Ascending aorta (tissue), 2 donors: ENCODE results near the gene IL3RA. TPM values are rescaled to one million over a fixed set of nuclear protein-coding genes. Genes with fewer than 3 reads are reported as not detected.

ENCODE experiments used
- DNase-seq, 2 donors: peaks; one replicate each; pipeline ENCODE4 v3.0.0-alpha.2; 2019; ENCODE audit warnings: low spot score in 2 of 2
- H3K27ac ChIP-seq, 2 donors: fragments of 200-600 bp; sonication (generic); one replicate each; pipeline ENCODE4 v1.5.1; 2016 to 2017; ENCODE audit warnings: mild to moderate bottlenecking in 1 of 2
- H3K27me3 ChIP-seq: fragments of 200-600 bp; sonication (generic); one replicate; pipeline ENCODE4 v1.5.1; 2017
- H3K36me3 ChIP-seq, 2 donors: fragments of 200-600 bp; sonication (generic); one replicate each; pipeline ENCODE4 v1.5.1; 2016
- H3K4me1 ChIP-seq, 2 donors: fragments of 200-600 bp; sonication (generic); one replicate each; pipeline ENCODE4 v1.5.1; 2016 to 2017; ENCODE audit warnings: mild to moderate bottlenecking in 1 of 2
- H3K4me3 ChIP-seq, 2 donors: fragments of 200-600 bp; sonication (generic); one replicate each; pipeline ENCODE4 v1.5.1; 2016 to 2017; ENCODE audit warnings: mild to moderate bottlenecking in 1 of 2
- H3K9me3 ChIP-seq, 2 donors: fragments of 200-600 bp; sonication (generic); one replicate each; pipeline ENCODE4 v1.5.1; 2016
- CTCF ChIP-seq, 3 experiments: fragments of 200-600 bp in 2 of 3; fragments of 450-650 bp in 1 of 3; sonication (generic) in 2 of 3; IDR thresholded peaks; one replicate each; pipeline ENCODE4 v1.5.1; 2016 to 2019; ENCODE audit warnings: antibody characterized with exemption in 3 of 3, mild to moderate bottlenecking in 1 of 3, moderate library complexity in 1 of 3
- intact Hi-C: fragments of 100-400 bp; cut with DNase I; formaldehyde crosslinking; loops from one replicate; pipeline ENCODE4 v1.15.1; 2023
- total RNA-seq: library from RNA; depleted of rRNA; stranded (reverse); fragments of >200 nt; gene quantifications from one replicate; pipeline ENCODE4 v1.1.0, GENCODE V29; 2016

The IL3RA gene
- total RNA-seq, 1 donor from 2014 or later = 71.9 TPM

- Histone ChIP-seq H3K4me1 (peaks cover 7% of the 10 kb centered on the region in 2 donors), H3K4me3 (no peak overlapping the region), H3K27me3 (no peaks in the 10 kb centered on the region), H3K36me3 (no peaks in the 10 kb centered on the region), H3K27ac (no peak overlapping the region), H3K9me3 (no peaks in the 10 kb centered on the region)
- no peak for TF ChIP-seq CTCF (IDR thresholded peaks at IDR 0.05)
- intact Hi-C loops = loop anchor here (10.0 kb wide), 1 partner anchor 1099 kb away; no protein-coding TSS in a partner anchor
- DNase-seq = no peak
Observed at GRCh38 chrX:1395646-1396216, 59.1 kb downstream of the IL3RA start.

GRCh38 chrX:1397001-1397400 lies 60.4 kb downstream of the IL3RA start:
- H3K27ac ChIP-seq = no peak overlapping the region
- no peak for TF ChIP-seq CTCF (IDR thresholded peaks at IDR 0.05)
- H3K4me3 ChIP-seq = no peak overlapping the region
- intact Hi-C loops = loop anchor here (10.0 kb wide), 1 partner anchor 1098 kb away; no protein-coding TSS in a partner anchor
- no peaks in the 10 kb centered on the region for H3K27me3 ChIP-seq
- peaks cover 2 to 4% of the 10 kb centered on the region in 2 donors for H3K4me1 ChIP-seq
- H3K36me3 ChIP-seq = peaks cover 9% of the 10 kb centered on the region in 2 donors
- no peak for DNase-seq
- no peaks in the 10 kb centered on the region for H3K9me3 ChIP-seq

- intact Hi-C loops = loop anchor here (10.0 kb wide), 1 partner anchor 1097 kb away; no protein-coding TSS in a partner anchor
- H3K27me3 ChIP-seq = no peaks in the 10 kb centered on the region
- peaks cover 9 to 11% of the 10 kb centered on the region in 2 donors for H3K36me3 ChIP-seq
- DNase-seq = no peak
- H3K9me3 ChIP-seq = no peaks in the 10 kb centered on the region
- TF ChIP-seq CTCF (IDR thresholded peaks at IDR 0.05) = no peak
- H3K4me3 ChIP-seq = no peak overlapping the region
- H3K27ac ChIP-seq = no peak overlapping the region
- H3K4me1 ChIP-seq = peaks cover 2 to 4% of the 10 kb centered on the region in 2 donors
Observed at GRCh38 chrX:1397441-1398270, 61.1 kb downstream of the IL3RA start.

- intact Hi-C loops = loop anchor here (10.0 kb wide), 1 partner anchor 1096 kb away; no protein-coding TSS in a partner anchor
- Histone ChIP-seq H3K27ac (no peak overlapping the region), H3K4me1 (peaks cover 0 to 2% of the 10 kb centered on the region in 2 donors), H3K4me3 (no peak overlapping the region), H3K9me3 (no peaks in the 10 kb centered on the region), H3K36me3 (peaks cover 16 to 20% of the 10 kb centered on the region in 2 donors), H3K27me3 (no peaks in the 10 kb centered on the region)
- no peak for TF ChIP-seq CTCF (IDR thresholded peaks at IDR 0.05)
- no peak for DNase-seq
Observed at GRCh38 chrX:1398431-1399340, 62.1 kb downstream of the IL3RA start.

GRCh38 chrX:1400049-1400448 lies 63.5 kb downstream of the IL3RA start:
- peaks cover 26 to 30% of the 10 kb centered on the region in 2 donors for H3K36me3 ChIP-seq
- H3K27ac ChIP-seq = no peak overlapping the region
- no peaks in the 10 kb centered on the region for H3K4me1 ChIP-seq
- no peak for TF ChIP-seq CTCF (IDR thresholded peaks at IDR 0.05)
- H3K27me3 ChIP-seq = no peaks in the 10 kb centered on the region
- DNase-seq = no peak
- no peaks in the 10 kb centered on the region for H3K9me3 ChIP-seq
- H3K4me3 ChIP-seq = no peak overlapping the region
- intact Hi-C loops = no loop called here
